GM12892 (cell line): Measurements from ENCODE around the gene SRRM3.

Source experiments
- POLR2A ChIP-seq: IDR thresholded peaks from 2 replicates; pipeline ENCODE4 v1.6.1; 2011; ENCODE audit warnings: low read depth, low read length, control low read depth
- POLR2AphosphoS5 ChIP-seq: IDR thresholded peaks from 2 replicates; pipeline ENCODE4 v1.6.1; 2011; ENCODE audit warnings: low read depth, low read length, control low read depth
- TAF1 ChIP-seq: IDR thresholded peaks from 2 replicates; pipeline ENCODE4 v1.6.1; 2011; ENCODE audit warnings: low read depth, mild to moderate bottlenecking, control low read depth, low read length, borderline replicate concordance

DNA sequence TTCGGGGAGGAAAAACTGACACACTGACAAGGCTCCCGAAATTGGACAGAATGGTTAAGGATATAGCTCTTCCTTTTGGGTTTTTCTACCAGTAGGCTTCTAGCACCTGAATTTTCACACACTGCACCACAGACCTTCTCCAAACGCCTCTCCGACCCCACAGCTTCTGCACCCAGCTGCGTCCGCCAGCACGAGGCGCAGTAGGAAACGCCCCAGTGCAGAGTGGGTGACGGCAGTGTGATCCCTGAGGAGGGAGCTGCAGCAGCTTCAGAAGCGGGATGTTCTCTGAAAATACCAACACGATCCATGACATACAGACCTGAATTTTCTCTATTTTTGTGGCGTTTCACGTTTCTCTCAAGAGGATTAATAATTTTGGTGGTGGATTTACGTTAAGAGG lies 126.7 kb downstream of the SRRM3 start:
- no peak for TF ChIP-seq POLR2AphosphoS5
- TF ChIP-seq POLR2A: no peak
- TF ChIP-seq TAF1: no peak
